D721Med (cell line): ENCODE results near the gene ZNF584.

Source experiments
- DNase-seq: peaks from one replicate; pipeline ENCODE4 v3.0.0; 2011; ENCODE audit warnings: low spot score; ENCODE audit not compliant: insufficient read length
- FAIRE-seq: peaks from 2 replicates; lab custom pipeline; 2011; peaks lifted over from hg19 to GRCh38; lab: Jason Lieb, UNC
- TF ChIP-seq, protein P1 (sequence below): IDR thresholded peaks from 2 replicates; pipeline ENCODE4 v1.5.1; 2012; ENCODE audit warnings: mild to moderate bottlenecking, control low read depth; ENCODE audit not compliant: insufficient read depth; ENCODE audit errors: missing control alignments

ZNF584 gene

DNA sequence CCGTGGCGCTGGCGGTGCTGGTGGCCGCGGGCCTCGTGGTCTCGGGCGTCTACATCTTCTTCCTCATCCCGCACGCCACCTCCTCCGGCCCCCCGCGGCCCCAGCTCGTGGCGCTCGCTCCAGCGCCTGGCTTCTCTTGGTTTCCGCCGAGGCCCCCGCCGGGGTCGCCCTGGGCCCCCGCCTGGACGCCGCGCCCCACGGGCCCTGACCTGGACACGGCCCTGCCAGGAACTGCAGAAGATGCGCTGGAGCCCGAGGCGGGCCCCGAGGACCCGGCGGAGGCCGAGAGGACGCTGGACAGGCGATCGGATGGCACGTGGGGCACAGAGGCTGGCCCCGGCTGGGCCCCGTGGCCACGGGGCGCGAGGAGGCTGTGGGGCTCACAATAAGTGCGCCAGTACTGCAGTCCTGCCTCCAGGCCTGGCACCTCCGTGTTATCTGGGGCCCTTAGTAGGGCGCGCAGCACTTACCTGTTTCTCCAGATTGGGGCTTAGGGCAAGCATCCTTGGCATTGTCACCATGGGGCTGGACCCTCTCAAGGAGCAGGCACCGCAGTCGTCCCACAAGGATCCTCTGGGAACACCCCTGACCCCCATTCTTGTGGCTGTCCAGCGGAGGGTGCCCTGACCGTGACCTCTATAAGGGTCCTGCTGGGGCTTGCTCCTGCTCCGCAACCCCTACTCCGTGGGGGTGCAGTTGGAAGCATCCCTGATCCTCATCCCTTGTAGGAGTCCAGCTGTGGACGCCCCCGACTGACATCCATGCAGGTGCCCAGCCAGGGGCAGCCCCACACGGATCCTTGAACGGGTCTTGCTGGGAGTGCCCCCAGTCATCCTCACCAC, 11.5 kb upstream of the ZNF584 start:
- TF ChIP-seq, protein P1, sequence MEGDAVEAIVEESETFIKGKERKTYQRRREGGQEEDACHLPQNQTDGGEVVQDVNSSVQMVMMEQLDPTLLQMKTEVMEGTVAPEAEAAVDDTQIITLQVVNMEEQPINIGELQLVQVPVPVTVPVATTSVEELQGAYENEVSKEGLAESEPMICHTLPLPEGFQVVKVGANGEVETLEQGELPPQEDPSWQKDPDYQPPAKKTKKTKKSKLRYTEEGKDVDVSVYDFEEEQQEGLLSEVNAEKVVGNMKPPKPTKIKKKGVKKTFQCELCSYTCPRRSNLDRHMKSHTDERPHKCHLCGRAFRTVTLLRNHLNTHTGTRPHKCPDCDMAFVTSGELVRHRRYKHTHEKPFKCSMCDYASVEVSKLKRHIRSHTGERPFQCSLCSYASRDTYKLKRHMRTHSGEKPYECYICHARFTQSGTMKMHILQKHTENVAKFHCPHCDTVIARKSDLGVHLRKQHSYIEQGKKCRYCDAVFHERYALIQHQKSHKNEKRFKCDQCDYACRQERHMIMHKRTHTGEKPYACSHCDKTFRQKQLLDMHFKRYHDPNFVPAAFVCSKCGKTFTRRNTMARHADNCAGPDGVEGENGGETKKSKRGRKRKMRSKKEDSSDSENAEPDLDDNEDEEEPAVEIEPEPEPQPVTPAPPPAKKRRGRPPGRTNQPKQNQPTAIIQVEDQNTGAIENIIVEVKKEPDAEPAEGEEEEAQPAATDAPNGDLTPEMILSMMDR = no peak
- DNase-seq = no peak
- FAIRE-seq = no peak

DNA sequence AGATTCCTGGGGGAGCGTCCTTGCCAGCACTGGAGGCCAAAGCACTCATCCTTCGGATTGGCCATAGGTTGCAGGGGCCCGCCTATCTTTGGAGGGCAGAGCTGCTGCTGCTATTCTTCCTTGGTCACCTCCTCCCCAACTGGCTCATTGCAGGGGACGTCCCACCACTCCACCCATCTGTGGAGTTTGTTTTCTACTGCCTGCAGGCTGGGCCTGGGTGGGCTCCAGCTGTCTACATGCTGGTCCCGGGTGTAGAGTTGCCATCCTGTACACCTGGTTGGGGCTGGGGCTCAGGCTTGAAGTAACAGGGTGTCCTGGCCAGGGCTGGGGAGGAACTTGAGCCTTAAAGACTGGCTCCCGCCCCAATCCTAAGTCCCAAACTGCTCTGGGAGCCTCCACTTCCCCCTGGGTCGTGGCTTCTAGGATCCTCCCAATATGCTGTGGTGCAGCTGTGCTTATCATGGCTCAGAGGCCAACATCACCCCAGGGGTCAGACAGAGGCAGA, 10.9 kb upstream of the ZNF584 start:
- TF ChIP-seq, protein P1 = no peak
- FAIRE-seq = no peak

GRCh38 chr19:58398087-58398486, 10.4 kb upstream of the ZNF584 start:
- TF ChIP-seq, protein P1 = no peak
- no peak for FAIRE-seq
- DNase-seq = no peak

More for the DNA sequence above, 10.9 kb upstream of the ZNF584 start:
- no peak for DNase-seq

GRCh38 chr19:58398545-58398944, 9.9 kb upstream of the ZNF584 start:
- FAIRE-seq = no peak
- TF ChIP-seq, protein P1 = no peak
- DNase-seq = no peak

DNA sequence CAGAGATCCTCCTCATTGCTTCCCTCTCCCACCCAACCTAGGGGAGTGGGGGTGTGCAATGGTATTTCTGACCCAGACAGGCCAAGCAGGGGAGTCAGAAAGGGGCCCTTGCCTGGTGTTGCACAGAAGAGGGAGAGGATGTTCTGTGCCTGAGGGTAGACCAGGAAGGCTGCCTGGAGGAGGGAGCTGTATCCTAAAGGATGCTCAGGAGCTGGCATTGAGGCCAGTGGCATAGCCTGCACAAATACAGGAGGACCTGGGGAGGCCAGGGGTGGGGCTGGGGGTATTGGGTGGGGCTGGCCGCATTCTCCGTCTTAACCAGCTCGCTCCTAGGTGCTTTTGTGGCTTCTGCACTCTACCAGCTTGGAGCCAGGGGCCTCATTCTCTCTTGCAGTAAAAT, 8.5 kb upstream of the ZNF584 start:
- no peak for FAIRE-seq
- TF ChIP-seq, protein P1 = no peak
- DNase-seq = no peak

GRCh38 chr19:58400316-58400915, 8.0 kb upstream of the ZNF584 start:
- no peak for DNase-seq
- TF ChIP-seq, protein P1 = no peak
- no peak for FAIRE-seq
